ENCODE results near the gene MRPL34. TPM values are rescaled to one million over a fixed set of nuclear protein-coding genes. Genes with fewer than 3 reads are reported as not detected.

The MRPL34 gene
- total RNA-seq, 4 donors from 2014 or later: 131 to 173 (median 147) TPM

GRCh38 chr19:17328517-17329365 is 23.1 kb downstream of the MRPL34 start:
- DNase-seq (ENCODE audit: extremely low spot score): no peak
- H3K27me3 ChIP-seq: peaks cover 0 to 43% (median 2%) of the 10 kb centered on the region in 4 donors
- H3K4me1 ChIP-seq: peaks cover 9 to 70% (median 62%) of the 10 kb centered on the region in 4 donors
- intact Hi-C loops (cut with DNase I): no loop called here
- 37% methylated on average over 30 of the region's 94 CpGs for WGBS
- H3K36me3 ChIP-seq: peaks cover 0 to 35% (median 18%) of the 10 kb centered on the region in 4 donors
- peak overlapping the region; percentile 42 to 53 (median 52) for H3K4me3 ChIP-seq
- no peaks in the 10 kb centered on the region for H3K9me3 ChIP-seq
- TF ChIP-seq POLR2A (IDR thresholded peaks at IDR 0.05; ENCODE audit: low read depth): no peak
- TF ChIP-seq POLR2AphosphoS5 (IDR thresholded peaks at IDR 0.05): no peak
- TF ChIP-seq EP300 (IDR thresholded peaks at IDR 0.05): no peak
- TF ChIP-seq CTCF (IDR thresholded peaks at IDR 0.05): no peak
- peak overlapping the region; percentile 41 to 61 (median 48) for H3K27ac ChIP-seq (replicated peaks in 1 of 4)

GRCh38 chr19:17329366-17330261 is 23.9 kb downstream of the MRPL34 start:
- Histone ChIP-seq H3K27me3 (peaks cover 0 to 43% (median 2%) of the 10 kb centered on the region in 4 donors), H3K9me3 (no peaks in the 10 kb centered on the region), H3K4me1 (peaks cover 11 to 70% (median 62%) of the 10 kb centered on the region in 4 donors), H3K4me3 (peak overlapping the region in 2 of 4 donors; percentile 52 to 53), H3K36me3 (peaks cover 0 to 32% (median 16%) of the 10 kb centered on the region in 4 donors), H3K27ac (replicated peaks in 1 of 4) (no peak overlapping the region)
- TF ChIP-seq POLR2AphosphoS5 (IDR thresholded peaks at IDR 0.05) (no peak), CTCF (IDR thresholded peaks at IDR 0.05) (no peak), EP300 (IDR thresholded peaks at IDR 0.05) (no peak), POLR2A (IDR thresholded peaks at IDR 0.05; ENCODE audit: low read depth) (no peak)
- DNase-seq (ENCODE audit: extremely low spot score): no peak
- 75% methylated on average over 41 of the region's 51 CpGs for WGBS
- intact Hi-C loops (cut with DNase I): no loop called here

- H3K9me3 ChIP-seq: no peaks in the 10 kb centered on the region
- TF ChIP-seq EP300 (IDR thresholded peaks at IDR 0.05): no peak
- TF ChIP-seq POLR2A (IDR thresholded peaks at IDR 0.05; ENCODE audit: low read depth): no peak
- no peak for TF ChIP-seq POLR2AphosphoS5 (IDR thresholded peaks at IDR 0.05)
- TF ChIP-seq CTCF (IDR thresholded peaks at IDR 0.05): no peak
- no peak overlapping the region for H3K27ac ChIP-seq (replicated peaks in 1 of 4)
- intact Hi-C loops (cut with DNase I): no loop called here
- peaks cover 0 to 26% (median 10%) of the 10 kb centered on the region in 4 donors for H3K36me3 ChIP-seq
- H3K4me1 ChIP-seq: peaks cover 16 to 69% (median 63%) of the 10 kb centered on the region in 4 donors
- no peak for DNase-seq (ENCODE audit: extremely low spot score)
- H3K4me3 ChIP-seq: no peak overlapping the region
- peaks cover 0 to 43% (median 2%) of the 10 kb centered on the region in 4 donors for H3K27me3 ChIP-seq
- 91% methylated on average over 19 of the region's 24 CpGs for WGBS
These were observed 24.8 kb downstream of the MRPL34 start for GRCh38 chr19:17330262-17331044.

- DNase-seq (ENCODE audit: extremely low spot score): no peak
- Histone ChIP-seq H3K4me3 (no peak overlapping the region), H3K27ac (replicated peaks in 1 of 4) (no peak overlapping the region), H3K4me1 (peaks cover 23 to 69% (median 63%) of the 10 kb centered on the region in 4 donors), H3K36me3 (peaks cover 0 to 26% (median 10%) of the 10 kb centered on the region in 4 donors), H3K27me3 (peaks cover 0 to 43% (median 2%) of the 10 kb centered on the region in 4 donors), H3K9me3 (no peaks in the 10 kb centered on the region)
- intact Hi-C loops (cut with DNase I): no loop called here
- 91% methylated on average over 13 of the region's 13 CpGs for WGBS
- TF ChIP-seq POLR2A (IDR thresholded peaks at IDR 0.05; ENCODE audit: low read depth) (no peak), EP300 (IDR thresholded peaks at IDR 0.05) (no peak), CTCF (IDR thresholded peaks at IDR 0.05) (no peak), POLR2AphosphoS5 (IDR thresholded peaks at IDR 0.05) (no peak)
These were observed 25.4 kb downstream of the MRPL34 start for GRCh38 chr19:17331045-17331558.
